HL-60 (cell line): Measurements from ENCODE around the gene ABCD1.

Experiments used
- CTCF ChIP-seq: IDR thresholded peaks from one replicate; pipeline ENCODE4 v1.5.1; 2011; ENCODE audit warnings: low read length, control low read depth, inconsistent platforms; ENCODE audit not compliant: insufficient read depth
- GABPA ChIP-seq: IDR thresholded peaks from 2 replicates; pipeline ENCODE4 v1.6.1; 2012; ENCODE audit warnings: low read depth
- REST ChIP-seq: IDR thresholded peaks from 2 replicates; pipeline ENCODE4 v1.6.1; 2012; ENCODE audit warnings: low read depth; ENCODE audit not compliant: insufficient replicate concordance

GRCh38 chrX:153765138-153766079, 40.8 kb downstream of the ABCD1 start:
- TF ChIP-seq GABPA (no peak), CTCF (no peak), REST (no peak)
